GM12872 (cell line): Measurements from ENCODE around the gene FOXN1.

ENCODE experiments used
- TF ChIP-seq, protein P1 (sequence below): IDR thresholded peaks from 3 replicates; pipeline ENCODE4 v1.5.1; 2011; ENCODE audit warnings: low read depth, mild to moderate bottlenecking, low read length, moderate library complexity; ENCODE audit not compliant: insufficient read depth

Gene FOXN1

DNA sequence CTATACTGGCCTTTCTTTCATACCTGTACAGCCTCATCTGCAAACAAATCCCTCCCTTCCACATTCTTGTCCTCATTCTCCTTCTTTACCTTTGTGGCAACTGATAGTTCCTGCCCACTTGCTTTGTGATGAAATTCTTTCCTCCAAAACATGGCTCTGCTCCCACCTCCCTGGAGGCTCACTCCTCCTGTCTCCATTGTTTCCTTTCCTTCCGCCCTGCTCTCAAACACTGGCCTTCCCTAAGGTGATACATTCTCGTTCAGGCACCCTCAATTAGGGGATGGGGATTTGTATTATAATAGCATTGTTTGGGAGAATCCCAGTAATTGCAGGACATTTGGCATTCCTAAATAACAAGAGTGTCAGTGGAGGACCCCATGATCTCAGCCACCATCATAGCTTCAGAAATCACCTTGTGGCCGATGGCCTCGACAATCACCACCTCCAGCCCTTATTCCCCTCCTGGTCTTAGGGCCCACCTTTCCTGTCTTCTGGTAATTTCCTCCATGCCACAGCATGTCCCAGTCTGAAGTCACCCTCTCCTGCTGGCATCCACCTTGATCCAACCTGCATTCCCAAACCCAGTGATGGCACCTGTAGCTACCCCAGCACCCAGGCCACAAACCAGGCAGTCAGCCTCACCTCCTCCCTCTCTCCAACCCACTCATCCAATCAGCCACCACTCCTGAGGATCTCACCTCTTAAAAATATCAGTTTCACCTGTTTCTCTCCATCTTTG lies 38.4 kb downstream of the FOXN1 start:
- TF ChIP-seq, protein P1, sequence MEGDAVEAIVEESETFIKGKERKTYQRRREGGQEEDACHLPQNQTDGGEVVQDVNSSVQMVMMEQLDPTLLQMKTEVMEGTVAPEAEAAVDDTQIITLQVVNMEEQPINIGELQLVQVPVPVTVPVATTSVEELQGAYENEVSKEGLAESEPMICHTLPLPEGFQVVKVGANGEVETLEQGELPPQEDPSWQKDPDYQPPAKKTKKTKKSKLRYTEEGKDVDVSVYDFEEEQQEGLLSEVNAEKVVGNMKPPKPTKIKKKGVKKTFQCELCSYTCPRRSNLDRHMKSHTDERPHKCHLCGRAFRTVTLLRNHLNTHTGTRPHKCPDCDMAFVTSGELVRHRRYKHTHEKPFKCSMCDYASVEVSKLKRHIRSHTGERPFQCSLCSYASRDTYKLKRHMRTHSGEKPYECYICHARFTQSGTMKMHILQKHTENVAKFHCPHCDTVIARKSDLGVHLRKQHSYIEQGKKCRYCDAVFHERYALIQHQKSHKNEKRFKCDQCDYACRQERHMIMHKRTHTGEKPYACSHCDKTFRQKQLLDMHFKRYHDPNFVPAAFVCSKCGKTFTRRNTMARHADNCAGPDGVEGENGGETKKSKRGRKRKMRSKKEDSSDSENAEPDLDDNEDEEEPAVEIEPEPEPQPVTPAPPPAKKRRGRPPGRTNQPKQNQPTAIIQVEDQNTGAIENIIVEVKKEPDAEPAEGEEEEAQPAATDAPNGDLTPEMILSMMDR = no peak

DNA sequence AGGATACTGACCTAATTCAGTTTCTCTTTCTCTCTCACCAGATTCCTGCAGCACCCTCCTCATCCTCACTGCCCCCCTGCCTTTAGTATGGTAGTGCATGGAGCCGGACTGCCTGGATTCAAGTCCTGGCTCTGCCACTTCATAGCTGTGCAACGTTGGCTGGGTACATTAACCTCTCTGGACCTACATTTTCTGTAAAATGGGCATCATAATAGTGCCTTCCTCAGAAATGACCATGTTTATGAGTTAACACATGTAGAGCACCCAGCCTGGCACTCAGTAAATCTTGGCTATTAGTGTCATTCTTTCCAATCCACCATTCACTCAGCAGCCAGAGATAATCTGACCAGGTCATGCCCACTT lies 39.0 kb downstream of the FOXN1 start:
- TF ChIP-seq, protein P1 = no peak

DNA sequence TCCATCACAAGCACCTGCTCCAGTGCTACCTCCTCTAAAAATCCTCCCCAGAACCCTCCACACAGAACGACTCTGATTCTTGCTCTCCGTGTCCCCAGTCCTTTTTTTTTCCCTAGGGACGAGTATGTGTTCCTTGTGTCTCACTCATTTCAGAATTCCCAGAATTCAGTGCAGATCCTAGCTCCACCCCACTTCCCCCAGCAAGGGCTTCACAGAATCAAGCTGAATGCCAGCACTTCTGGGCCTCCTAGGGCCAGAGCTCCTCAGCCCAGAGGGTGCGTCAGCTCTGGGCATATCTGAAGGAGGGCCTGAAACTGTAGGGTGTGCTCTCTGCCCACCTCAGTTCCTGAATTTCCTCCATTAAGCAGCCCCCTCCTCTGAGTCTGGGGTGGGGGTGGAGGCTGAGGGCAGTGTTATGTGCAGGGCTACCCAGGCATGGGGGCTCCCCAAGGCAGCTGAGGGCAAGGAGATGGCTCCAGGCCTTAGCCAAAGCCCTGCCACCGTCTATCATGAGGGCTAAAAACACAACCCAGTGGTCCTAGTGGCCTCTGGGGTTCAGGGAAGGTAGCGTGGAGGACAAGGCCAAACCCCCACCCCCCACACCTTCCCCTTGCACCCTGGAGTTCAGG lies 39.8 kb downstream of the FOXN1 start:
- TF ChIP-seq, protein P1 = no peak

DNA sequence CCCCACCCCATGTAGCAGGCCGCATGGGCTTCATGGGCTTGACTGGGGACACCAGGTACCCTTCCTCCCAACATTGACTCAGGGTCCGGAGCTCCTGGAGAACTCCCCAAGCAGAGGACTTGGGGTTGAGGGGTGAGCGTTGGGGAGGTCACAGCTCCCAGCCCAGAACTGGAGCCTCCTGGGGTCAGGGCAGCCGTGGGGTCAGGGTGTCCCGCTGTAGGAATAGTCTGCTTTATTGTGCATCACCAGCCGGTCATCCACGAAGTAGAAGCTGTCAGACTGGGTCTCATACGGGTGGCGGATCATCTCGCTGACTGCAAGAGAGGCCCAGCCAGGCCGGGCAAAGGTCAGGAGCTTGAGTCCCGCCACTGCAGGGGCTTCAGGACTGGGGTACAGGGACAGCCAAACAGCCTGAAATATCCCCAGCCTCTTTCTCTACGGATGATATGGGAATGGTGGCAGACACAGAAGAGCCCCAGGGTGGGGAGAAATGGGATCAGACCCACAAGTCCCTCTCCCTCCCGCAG lies 41.0 kb downstream of the FOXN1 start:
- TF ChIP-seq, protein P1 = no peak

DNA sequence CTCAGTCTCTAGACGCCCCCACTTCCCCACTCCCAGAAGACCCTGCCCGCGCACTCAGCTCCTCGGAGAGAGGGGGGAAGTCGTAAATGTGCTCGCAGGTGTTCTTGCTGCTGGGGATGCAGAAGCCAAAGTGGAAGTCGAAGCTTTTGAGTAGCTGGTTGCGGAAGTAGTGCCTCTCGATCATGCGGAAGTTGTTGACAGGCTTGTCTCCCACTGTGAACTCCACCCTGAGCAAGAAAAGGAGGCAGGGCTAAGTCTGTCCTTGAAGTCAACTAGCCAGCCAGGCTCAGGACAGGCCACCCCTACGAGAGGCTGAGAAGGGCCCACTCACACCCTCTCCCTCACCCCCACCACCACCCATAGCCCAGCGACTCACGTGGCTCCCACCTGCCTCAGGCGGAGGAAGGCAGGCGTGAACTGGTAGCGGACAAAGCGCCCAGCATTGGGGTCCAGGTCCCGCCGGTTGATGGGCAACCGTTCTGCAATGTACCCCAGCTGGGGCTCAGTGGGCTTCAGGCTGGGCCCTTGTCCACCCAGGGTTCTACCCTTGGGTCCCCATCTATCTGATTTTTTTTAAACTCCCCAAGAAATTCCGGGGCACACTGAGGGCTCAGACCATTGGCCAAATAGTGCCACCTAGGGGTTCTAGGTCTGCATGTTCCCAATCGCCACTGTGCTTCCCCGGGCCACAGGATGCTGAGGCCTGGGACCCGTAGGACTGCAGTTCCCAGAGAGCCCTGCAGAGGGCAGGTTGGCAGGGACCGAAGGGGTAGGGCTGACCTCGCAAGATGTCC lies 41.7 kb downstream of the FOXN1 start:
- TF ChIP-seq, protein P1 = peak; percentile 98

DNA sequence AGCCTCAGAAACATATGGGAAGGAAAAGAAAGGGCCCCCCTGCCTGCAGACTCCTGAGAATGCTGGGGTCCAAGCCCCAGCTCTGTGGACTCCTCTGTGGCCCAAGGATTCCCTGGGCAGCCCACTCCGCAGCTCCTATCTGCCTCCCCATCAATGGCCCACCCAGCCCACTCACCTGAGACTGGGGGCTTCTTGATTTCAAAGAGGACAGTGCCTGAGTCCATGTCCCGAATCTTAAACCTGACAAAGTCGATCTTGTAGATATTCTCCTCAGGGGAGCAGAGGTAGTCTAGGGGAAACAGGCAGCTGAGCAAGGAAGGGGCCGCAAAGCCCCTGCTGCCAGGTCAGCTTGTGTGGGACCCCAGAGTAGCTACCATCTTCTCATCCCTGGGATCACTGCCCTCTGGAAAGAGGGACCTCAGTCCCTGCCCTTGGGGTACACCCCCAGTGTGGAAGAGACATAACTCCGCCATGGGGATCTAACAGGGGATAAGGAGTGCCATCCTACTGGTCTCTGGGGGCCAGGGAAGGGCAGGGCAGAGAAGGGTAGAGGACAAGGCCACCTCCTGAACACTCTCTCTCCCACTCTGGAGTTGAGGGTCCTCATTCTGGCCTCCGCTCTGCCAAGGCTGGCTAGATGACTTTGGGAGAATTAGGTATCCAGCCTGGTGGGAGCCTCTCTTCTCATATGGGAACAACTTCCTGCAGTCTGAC lies 42.4 kb downstream of the FOXN1 start:
- TF ChIP-seq, protein P1 = no peak
